HG02798 (cell line): ENCODE results near the gene TXLNA.

ENCODE experiments used
- ATAC-seq: cut with Tn5 transposase; IDR thresholded peaks from one replicate; pipeline ENCODE4 v1.9.1; 2021; ENCODE audit warnings: mild to moderate bottlenecking; ENCODE audit not compliant: unreplicated experiment, poor library complexity

The TXLNA gene

DNA sequence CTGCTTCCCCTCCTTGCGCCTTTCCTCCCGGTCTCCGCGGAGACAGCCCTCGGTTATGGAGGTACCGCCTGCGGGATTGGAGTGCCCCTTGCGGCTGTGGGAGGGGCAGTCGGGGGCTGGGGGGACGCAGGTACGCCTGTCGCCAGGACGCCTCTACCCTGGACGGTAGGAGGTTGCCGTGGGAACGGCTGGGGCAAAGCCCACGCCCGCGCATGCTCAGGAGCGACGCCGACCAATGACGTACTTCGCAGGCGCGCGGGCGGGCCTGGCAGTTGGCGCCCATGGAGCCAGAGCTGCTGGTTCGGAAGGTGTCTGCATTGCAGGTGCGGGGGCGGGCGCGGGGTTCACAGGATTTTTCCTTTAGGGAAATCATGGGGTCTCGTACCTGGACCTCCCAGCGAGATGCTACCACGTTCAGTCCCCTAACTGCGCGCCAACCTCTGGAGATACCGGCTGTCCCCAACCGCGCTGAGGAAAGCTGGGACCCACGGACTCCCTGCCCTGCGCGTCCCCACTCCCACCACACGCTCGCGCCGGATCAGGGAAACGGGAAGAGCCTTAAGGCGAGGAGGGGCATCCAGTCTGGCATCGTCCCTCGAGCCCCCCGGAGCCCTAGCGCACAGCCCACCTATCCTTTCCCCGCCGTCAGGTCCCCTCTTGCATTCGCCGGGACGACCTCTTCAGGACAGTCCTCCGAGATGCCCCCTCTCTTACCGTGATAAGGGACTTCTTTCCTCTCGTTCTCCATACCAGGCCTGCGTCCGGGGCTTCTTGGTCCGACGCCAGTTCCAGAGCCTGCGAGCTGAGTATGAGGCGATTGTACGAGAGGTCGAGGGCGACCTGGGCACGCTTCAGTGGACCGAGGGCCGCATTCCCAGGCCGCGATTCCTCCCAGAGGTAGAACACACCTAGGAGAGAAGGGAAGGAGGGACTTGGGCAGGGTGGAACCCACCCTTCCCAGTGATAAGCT is 26.2 kb downstream of the TXLNA start, which contains the start of gene IQCC:
Gene IQCC, plus strand, starts transcription at position 271 of the 970 bp plus-strand sequence. Its CDS starts 11 bp downstream, at position 282.
- peak; percentile 55 for ATAC-seq

GRCh38 chr1:32208469-32208868 is 29.0 kb downstream of the TXLNA start:
- ATAC-seq, result no peak

DNA sequence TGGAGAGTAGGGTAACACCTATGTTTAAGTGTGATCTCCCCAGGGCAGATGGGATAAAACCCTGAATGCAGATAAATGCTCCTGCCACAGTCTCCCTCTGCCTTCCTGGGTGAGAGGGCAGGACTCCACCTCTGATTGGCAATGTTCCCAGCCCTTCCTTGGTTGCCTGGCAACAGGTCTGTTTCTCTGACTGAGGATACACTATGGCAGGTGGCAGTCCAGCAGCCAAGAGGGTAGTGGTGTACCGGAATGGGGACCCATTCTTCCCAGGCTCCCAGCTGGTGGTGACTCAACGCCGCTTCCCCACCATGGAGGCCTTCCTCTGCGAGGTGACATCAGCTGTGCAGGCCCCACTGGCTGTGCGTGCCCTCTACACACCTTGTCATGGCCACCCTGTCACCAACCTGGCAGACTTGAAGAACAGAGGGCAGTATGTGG is 29.4 kb downstream of the TXLNA start, which contains the start of gene DCDC2B:
Gene DCDC2B, plus strand, starts transcription at position 199 of the 438 bp plus-strand sequence. Its CDS starts 5 bp downstream, at position 204.
- no peak for ATAC-seq

DNA sequence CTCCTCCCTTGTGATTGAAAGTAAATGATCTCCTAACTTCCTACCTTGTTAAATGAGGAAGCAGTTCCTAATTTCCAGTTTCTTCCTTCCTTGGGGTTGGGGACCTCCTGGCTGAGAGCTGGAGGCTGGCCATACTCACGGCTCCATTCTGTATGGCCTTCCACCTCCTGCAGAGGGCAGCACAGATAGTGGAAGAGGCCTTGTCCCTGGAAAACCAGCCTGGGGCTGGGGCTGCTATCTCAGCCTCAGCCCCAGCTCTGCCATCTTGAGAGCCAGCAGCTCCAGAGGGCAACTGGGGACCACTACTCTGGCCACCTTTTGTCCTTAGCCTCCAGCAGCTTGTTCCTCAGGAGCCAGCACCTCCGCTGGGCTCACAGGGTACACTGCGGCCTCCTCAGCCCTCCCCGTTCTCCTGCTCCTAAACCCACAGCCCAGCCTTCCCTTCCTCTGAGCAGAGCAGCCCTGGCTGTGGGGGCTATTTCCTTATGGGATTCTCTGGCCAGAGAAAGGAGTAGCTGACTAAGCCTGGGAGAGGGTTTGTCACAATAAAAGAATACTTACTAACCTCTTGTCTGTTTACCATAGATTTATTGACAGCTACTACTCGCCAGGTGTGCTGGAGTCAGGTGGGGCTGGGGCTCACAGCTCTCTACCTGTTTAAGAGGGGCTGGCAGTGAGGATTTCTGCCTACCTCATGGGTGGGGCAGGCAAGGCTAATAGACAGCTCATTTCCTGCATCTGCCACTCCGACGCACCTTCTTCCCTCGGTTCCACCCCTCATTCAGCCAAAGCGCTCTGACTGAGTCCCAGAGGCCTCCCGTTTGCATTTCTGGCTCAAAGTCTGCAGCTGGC is 36.4 kb downstream of the TXLNA start:
- no peak for ATAC-seq

GRCh38 chr1:32216566-32216965 is 37.1 kb downstream of the TXLNA start:
- ATAC-seq, result no peak

DNA sequence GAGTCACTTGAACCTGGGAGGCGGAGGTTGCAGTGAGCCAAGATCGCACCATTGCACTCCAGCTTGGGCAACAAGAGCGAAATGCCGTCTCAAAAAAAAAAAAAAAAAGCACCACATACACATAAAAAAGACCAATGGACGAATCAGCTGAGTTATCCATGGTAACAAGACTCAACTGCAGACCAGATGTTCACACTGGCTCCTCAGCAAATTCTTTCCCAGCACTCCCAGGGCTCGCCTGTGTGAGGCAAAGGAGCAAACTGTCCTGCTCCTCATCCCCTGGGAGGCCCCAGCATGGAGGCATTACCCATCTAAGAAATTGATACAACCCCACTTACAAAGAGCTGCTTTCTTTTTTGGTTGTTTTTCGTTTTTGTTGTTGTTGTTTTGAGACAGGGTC is 39.5 kb downstream of the TXLNA start:
- ATAC-seq, result no peak

DNA sequence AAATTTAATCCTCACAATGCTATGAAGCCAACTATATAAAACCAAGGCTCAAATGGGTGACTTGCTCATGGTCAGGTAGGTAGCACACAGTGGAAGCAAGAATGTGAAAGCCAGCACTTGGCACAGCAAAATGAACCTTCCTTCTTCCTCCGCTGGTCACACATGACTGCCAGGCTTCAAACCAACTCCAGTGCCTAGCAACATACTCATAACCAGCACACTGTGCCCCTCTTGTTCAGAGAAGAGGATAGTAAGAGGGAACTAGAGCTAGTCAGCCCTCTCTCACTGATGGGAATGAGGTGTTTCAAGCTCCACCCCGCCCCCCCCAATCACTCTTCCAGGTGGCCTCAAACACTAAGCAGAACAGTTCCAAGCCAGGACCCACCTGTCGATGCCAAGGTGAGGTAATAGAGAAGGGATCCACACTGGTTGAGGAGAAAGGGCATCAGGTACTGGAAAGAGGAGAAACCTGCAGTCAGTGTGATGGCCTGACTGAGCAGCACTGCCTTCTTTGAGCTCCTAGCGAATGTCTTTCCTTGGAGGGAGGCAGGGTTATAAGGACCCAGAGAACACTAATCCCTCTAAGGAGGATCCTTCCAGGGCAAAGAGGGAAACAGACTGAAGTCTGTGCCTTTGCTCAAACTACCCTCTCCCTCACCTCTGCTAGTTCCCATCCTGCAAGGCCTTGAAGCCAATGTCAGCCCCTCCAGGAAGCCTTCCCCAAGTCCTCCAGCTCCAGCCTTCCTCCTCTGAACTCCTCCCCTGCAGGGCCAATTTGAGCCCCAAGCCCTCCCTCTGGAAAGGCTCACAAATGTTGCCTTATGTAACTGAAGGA is 41.5 kb downstream of the TXLNA start:
- no peak for ATAC-seq

DNA sequence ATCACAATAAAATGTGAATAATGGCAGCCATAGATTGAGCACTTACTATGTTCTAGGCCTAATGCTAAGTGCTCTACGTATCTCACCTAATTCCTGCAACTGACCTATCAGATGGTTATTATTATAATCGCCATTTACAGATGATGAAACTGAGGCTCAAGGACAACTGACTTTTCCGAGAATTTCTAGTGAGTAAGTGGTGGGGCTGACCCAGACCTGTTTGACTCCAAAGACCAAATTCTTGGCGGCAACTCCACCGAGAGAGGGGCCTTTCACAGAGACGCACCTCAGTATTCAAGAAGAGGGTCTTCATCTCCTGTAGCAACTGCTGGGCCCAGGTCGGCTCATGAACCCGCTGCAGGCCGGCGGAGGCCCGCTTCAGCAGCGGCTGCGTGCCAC is 42.1 kb downstream of the TXLNA start:
- no peak for ATAC-seq

GRCh38 chr1:32221980-32222755 is 42.7 kb downstream of the TXLNA start, which contains the start of the genes EIF3I and TMEM234:
EIF3I (plus strand) TSS chr1:32222407; CDS start chr1:32222442, 35 bp downstream.
TMEM234 (minus strand) TSS chr1:32222353; CDS start chr1:32222322, 31 bp downstream.
- ATAC-seq, result peak; percentile 95

DNA sequence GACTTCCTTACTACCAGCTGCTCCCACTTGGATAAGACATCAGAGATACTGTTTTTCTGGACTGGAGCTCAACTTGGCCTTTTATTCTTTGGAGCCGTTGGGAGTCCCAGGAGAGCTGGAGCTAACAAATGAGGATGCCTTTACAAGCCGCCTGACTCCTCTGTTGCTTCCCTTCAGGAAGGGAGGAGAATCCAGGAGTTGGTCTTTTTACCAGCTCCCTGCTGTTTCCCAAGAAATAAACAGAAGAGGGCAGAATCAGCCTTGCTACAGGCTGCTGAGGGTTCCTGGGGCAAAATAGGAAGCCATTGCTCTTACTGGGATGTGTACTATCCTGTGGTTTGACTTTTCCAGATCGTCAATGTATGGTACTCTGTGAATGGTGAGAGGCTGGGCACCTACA is 44.2 kb downstream of the TXLNA start:
- ATAC-seq, result no peak

DNA sequence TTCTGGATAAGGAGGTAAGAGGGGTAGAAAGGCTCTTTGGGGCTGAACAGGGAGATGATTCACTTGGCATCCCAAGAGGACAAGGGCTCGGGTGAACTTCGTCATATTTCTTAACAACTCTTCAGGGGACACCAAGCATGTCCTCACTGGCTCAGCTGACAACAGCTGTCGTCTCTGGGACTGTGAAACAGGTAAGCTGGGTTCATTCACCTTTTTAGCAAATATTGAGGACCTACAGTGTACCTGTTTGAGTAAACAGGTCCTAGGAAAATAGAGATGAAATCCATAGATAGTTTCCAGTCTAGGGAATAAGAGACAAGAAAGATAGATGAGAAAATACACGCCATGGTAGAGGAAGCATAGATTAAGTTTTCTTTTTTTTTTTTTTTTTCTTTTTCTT is 44.8 kb downstream of the TXLNA start:
- ATAC-seq, result no peak

DNA sequence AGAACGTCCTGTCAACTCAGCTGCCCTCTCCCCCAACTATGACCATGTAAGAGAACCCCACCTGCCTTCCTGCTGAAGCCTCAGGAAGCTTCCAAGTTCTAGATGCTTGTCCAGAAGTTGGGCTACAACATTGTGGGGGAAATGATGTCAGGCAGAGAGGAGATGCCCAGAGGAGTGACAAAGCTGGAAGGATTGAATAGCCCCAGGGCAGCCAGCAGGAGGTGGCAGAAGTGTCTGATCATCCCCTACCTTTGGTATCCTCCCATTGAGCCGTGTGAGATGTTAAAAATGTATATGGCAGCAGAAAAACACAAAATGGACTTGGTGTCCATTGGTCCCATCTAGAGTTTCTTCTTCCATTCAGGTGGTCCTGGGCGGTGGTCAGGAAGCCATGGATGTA is 49.3 kb downstream of the TXLNA start:
- ATAC-seq, result no peak

GRCh38 chr1:32231843-32232432 is 52.5 kb downstream of the TXLNA start:
- ATAC-seq, result no peak

DNA sequence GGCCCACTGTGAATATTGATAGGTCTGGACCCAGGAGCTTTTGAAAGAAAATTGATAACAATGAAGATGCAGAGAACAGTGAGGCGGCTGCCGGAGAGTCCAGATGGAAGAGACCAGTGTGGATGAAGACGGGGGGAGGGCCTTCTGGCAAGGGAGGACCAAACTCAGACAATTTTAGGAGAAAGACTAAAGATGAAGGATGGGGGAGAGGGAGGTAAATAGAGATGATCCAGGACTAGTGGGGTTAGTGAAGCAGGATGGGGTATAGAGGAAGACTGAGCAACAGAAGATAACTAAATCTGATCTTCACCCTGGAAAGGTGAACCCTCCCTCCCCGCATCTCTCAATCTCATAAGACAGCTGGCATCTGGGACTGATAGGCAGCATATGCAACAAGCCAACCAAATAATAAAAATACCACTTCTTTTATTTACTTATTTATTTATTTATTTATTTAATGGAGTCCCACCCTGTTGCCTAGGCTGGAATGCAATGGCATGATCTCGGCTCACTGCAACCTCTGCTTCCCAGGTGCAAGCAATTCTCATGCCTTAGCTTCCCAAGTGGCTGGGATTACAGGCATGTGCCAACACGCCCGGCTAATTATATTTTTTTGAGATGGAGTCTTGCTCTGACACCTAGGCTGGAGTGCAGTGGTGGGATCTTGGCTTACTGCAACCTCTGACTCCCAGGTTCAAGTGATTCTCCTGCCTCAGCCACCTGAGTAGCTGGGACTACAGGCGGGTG is 53.3 kb downstream of the TXLNA start:
- ATAC-seq, result no peak

GRCh38 chr1:32234792-32235191 is 55.3 kb downstream of the TXLNA start:
- ATAC-seq, result no peak

- no peak for ATAC-seq
These were observed 59.9 kb downstream of the TXLNA start for GRCh38 chr1:32239337-32239736.

DNA sequence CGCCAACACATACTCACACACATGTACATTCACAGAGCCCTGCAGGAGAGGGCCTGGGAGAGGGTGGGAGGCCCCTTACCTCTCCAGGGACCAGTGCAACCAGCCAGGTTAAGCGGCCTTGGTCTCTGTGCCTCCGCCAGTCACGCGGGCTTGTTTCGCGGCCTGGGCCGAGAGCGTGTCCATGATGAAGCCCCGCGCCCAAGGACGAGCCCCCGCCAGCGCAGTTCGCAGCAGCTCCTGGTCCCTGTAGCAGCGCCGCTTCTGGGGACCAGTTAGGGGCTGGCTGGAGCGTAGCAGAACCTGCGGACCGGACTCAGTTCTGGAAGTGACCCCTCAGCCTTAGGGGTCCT is 60.3 kb downstream of the TXLNA start:
- no peak for ATAC-seq
